ENCODE results near the gene SLC34A1.
A peak's percentile ranks its signal among the peaks of the same experiment; 100 is the strongest.
"Not testable (repeated sequence)": the region's sequence is repeated elsewhere in the genome, so short reads cannot be mapped to it uniquely, and the experiment has no call there.

Gene SLC34A1

DNA sequence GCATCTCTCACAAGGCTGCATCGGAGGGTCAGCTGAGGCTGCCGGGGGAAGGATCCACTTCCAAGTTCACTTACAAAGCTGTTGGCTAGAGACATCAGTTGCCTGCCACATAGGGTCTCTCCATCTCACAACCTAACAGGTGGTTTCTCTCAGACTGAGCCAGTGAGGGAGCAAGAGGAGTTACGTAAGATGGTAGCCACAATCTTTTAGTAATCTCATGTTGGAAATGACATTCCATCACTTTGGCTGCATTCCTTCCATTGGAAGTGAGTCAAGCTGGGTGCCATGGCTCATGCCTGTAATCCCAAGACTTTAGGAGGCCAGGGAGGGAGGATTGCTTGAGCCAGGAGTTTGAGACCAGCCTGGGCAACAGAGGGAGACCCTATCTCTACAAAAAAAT is 34.8 kb downstream of the SLC34A1 start:
- H3K4me3 ChIP-seq (ENCODE audit: low read depth, low read length): no peak overlapping the region

DNA sequence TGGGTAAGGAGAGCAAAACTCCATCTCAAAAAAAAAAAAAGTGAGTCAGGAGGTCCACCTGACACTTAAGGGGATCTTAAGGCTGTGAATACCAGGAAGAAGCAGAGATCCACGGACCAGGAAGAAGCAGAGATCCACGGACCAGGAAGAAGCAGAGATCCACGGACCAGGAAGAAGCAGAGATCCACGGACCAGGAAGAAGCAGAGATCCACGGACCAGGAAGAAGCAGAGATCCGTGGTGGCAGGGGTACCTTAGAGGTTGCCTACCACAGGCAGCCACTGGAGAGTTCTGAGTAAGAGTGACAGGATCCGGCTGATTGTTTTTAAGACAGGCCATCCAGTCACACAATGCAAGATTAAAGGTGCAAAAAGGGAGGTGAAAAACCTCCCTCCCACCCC is 36.2 kb downstream of the SLC34A1 start:
- CTCF ChIA-PET; H3K27ac ChIP-seq (ENCODE audit: extremely low read depth, low read depth, low read length); H3K9me3 ChIP-seq (ENCODE audit: control insufficient read depth, insufficient read depth, low read depth, low read length); POLR2A ChIA-PET; H3K4me1 ChIP-seq (ENCODE audit: control insufficient read depth, insufficient read depth, low read length); H3K4me3 ChIP-seq (ENCODE audit: low read depth, low read length); H3K36me3 ChIP-seq (ENCODE audit: control insufficient read depth in 2 of 2, insufficient read depth in 1 of 2, low read length in 2 of 2): not testable (repeated sequence)

More for the DNA sequence above, 34.8 kb downstream of the SLC34A1 start:
- Histone ChIP-seq H3K9me3 (ENCODE audit: control insufficient read depth, insufficient read depth, low read depth, low read length) (no peaks in the 10 kb centered on the region), H3K4me1 (ENCODE audit: control insufficient read depth, insufficient read depth, low read length) (no peaks in the 10 kb centered on the region), H3K36me3 (ENCODE audit: control insufficient read depth in 2 of 2, insufficient read depth in 1 of 2, low read length in 2 of 2) (no peaks in the 10 kb centered on the region), H3K27ac (ENCODE audit: extremely low read depth, low read depth, low read length) (no peak overlapping the region)
- ChIA-PET CTCF (interaction anchor here (0.6 to 1.2 kb wide), 2 partner anchors 49 to 1701 kb away, joined by 3 to 7 read pairs; no protein-coding TSS in a partner anchor), POLR2A (no interaction called here)
- TF ChIP-seq ZBTB7A (tag by site-specific recombination; IDR thresholded peaks at IDR 0.05; ENCODE audit: low read depth) (no peak), SCRT2 (tag by site-specific recombination; IDR thresholded peaks at IDR 0.05) (peak; percentile 57)

DNA sequence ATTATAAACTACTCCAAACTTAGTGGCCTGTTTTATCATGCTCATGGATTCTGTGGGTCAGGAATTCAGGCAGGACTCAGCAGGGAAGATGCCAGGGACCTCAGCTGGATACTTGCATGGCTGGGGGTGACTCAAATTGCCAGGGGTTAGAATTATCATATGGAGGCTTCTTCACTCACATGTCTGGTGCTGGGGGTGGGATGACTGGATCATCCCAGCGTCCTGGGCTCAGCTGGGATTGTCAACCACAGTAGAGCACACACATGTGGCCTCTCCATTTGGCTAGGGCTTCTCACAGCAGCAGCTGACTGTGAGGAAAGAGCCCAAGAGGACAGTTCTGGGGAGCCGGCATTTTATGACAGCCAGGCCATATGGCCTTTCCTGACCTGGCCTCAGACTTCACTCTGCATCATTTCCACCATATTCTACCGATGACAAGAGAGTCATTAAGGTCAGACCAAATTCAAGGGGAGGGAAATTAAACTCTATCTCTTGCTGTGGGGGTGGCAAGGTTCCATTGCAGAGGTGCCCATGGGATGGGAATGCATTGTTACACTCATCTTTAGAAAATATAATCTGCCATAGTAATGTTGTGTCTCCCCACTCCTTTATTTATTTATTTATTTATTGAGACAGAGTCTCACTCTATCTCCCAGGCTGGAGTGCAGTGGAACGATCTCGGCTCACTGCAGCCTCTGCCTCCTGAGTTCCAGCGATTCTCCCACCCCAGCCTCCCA is 37.0 kb downstream of the SLC34A1 start:
- H3K4me1 ChIP-seq (ENCODE audit: control insufficient read depth, insufficient read depth, low read length): no peaks in the 10 kb centered on the region
- ChIA-PET POLR2A (no interaction called here), CTCF (interaction anchor here (0.5 to 1.6 kb wide), 3 partner anchors 13 to 171 kb away, joined by 3 to 8 read pairs (median 5); partner anchors contain the start of gene TMED9)
- no peak overlapping the region for H3K4me3 ChIP-seq (ENCODE audit: low read depth, low read length)
- H3K27ac ChIP-seq (ENCODE audit: extremely low read depth, low read depth, low read length): no peak overlapping the region
- no peak for TF ChIP-seq ZNF10 (tag by site-specific recombination; IDR thresholded peaks at IDR 0.05)
- TF ChIP-seq, protein P1, sequence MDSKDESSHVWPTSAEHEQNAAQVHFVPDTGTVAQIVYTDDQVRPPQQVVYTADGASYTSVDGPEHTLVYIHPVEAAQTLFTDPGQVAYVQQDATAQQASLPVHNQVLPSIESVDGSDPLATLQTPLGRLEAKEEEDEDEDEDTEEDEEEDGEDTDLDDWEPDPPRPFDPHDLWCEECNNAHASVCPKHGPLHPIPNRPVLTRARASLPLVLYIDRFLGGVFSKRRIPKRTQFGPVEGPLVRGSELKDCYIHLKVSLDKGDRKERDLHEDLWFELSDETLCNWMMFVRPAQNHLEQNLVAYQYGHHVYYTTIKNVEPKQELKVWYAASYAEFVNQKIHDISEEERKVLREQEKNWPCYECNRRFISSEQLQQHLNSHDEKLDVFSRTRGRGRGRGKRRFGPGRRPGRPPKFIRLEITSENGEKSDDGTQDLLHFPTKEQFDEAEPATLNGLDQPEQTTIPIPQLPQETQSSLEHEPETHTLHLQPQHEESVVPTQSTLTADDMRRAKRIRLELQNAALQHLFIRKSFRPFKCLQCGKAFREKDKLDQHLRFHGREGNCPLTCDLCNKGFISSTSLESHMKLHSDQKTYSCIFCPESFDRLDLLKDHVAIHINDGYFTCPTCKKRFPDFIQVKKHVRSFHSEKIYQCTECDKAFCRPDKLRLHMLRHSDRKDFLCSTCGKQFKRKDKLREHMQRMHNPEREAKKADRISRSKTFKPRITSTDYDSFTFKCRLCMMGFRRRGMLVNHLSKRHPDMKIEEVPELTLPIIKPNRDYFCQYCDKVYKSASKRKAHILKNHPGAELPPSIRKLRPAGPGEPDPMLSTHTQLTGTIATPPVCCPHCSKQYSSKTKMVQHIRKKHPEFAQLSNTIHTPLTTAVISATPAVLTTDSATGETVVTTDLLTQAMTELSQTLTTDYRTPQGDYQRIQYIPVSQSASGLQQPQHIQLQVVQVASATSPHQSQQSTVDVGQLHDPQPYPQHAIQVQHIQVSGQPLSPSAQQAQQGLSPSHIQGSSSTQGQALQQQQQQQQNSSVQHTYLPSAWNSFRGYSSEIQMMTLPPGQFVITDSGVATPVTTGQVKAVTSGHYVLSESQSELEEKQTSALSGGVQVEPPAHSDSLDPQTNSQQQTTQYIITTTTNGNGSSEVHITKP (tag by site-specific recombination; IDR thresholded peaks at IDR 0.05): peak; percentile 54
- no peaks in the 10 kb centered on the region for H3K36me3 ChIP-seq (ENCODE audit: control insufficient read depth in 2 of 2, insufficient read depth in 1 of 2, low read length in 2 of 2)
- H3K9me3 ChIP-seq (ENCODE audit: control insufficient read depth, insufficient read depth, low read depth, low read length): no peaks in the 10 kb centered on the region

DNA sequence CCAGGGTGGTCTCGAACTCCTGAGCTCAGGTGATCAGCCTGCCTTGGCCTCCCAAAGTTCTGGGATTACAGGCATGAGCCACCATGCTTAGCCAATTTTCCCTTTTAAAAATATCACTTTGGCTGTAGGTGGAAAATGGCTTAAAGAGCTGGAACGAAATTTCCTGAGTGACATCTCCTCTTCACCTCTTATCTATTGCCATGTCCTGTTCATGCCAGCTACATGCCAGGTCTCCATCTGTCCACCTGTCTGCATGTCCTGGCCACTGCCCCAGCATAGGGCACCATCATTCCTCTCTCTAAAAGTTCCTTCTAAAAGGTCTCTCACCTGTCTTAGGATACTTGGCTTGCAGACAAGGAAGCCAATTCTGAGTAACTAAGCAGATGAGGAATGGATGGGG is 39.4 kb downstream of the SLC34A1 start:
- TF ChIP-seq ZNF830 (tag by site-specific recombination; IDR thresholded peaks at IDR 0.05; ENCODE audit: low read depth): no peak
- TF ChIP-seq GFI1B (tag by site-specific recombination; IDR thresholded peaks at IDR 0.05): no peak
- TF ChIP-seq GLI4 (tag by site-specific recombination; IDR thresholded peaks at IDR 0.05): no peak
- no peak for TF ChIP-seq BCL11B (tag by site-specific recombination; IDR thresholded peaks at IDR 0.05; ENCODE audit: low read depth)
- no peak for TF ChIP-seq ZFP37 (tag by site-specific recombination; IDR thresholded peaks at IDR 0.05)
- TF ChIP-seq ZNF391 (tag by site-specific recombination; IDR thresholded peaks at IDR 0.05; ENCODE audit: borderline replicate concordance, low read depth): no peak
- TF ChIP-seq, protein P2, sequence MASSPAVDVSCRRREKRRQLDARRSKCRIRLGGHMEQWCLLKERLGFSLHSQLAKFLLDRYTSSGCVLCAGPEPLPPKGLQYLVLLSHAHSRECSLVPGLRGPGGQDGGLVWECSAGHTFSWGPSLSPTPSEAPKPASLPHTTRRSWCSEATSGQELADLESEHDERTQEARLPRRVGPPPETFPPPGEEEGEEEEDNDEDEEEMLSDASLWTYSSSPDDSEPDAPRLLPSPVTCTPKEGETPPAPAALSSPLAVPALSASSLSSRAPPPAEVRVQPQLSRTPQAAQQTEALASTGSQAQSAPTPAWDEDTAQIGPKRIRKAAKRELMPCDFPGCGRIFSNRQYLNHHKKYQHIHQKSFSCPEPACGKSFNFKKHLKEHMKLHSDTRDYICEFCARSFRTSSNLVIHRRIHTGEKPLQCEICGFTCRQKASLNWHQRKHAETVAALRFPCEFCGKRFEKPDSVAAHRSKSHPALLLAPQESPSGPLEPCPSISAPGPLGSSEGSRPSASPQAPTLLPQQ (tag by site-specific recombination; IDR thresholded peaks at IDR 0.05): no peak
- TF ChIP-seq HOXA7 (CRISPR knock-in tag; IDR thresholded peaks at IDR 0.05; ENCODE audit: borderline replicate concordance): no peak
- Histone ChIP-seq H3K4me3 (ENCODE audit: low read depth, low read length) (no peak overlapping the region), H3K36me3 (ENCODE audit: control insufficient read depth in 2 of 2, insufficient read depth in 1 of 2, low read length in 2 of 2) (peaks cover 0 to 10% of the 10 kb centered on the region in 2 experiments; a peak in 1 of 3 replicates), H3K4me1 (ENCODE audit: control insufficient read depth, insufficient read depth, low read length) (no peaks in the 10 kb centered on the region), H3K9me3 (ENCODE audit: control insufficient read depth, insufficient read depth, low read depth, low read length) (no peaks in the 10 kb centered on the region), H3K27ac (ENCODE audit: extremely low read depth, low read depth, low read length) (no peak overlapping the region)
- CTCF ChIA-PET: interaction anchor here (0.7 to 5.2 kb wide), 3 partner anchors 20 to 75 kb away, joined by 4 to 40 read pairs (median 4); no protein-coding TSS in a partner anchor
- POLR2A ChIA-PET: no interaction called here

Data from HEK293 (cell line).